Neuron (in vitro differentiated cells): ENCODE measurements around the gene BEST1.

Experiments
- H2AFZ ChIP-seq: one replicate; pipeline ENCODE4 v1.6.1; 2013; ENCODE audit warnings: low read depth, mild to moderate bottlenecking, inconsistent platforms, low read length, moderate library complexity
- H3K27me3 ChIP-seq: one replicate; pipeline ENCODE4 v1.6.1; 2013; ENCODE audit warnings: low read length; ENCODE audit not compliant: insufficient read depth
- H3K36me3 ChIP-seq: one replicate; pipeline ENCODE4 v1.6.1; 2013; ENCODE audit warnings: low read length; ENCODE audit not compliant: insufficient read depth
- H3K4me1 ChIP-seq: one replicate; pipeline ENCODE4 v1.6.1; 2013; ENCODE audit warnings: low read length; ENCODE audit not compliant: insufficient read depth
- H3K4me3 ChIP-seq: 2 replicates; pipeline ENCODE4 v1.5.1; 2013; ENCODE audit warnings: mild to moderate bottlenecking, low read length, moderate library complexity
- H3K9me3 ChIP-seq: one replicate; pipeline ENCODE4 v1.6.1; 2013; ENCODE audit warnings: low read length

Gene BEST1

DNA sequence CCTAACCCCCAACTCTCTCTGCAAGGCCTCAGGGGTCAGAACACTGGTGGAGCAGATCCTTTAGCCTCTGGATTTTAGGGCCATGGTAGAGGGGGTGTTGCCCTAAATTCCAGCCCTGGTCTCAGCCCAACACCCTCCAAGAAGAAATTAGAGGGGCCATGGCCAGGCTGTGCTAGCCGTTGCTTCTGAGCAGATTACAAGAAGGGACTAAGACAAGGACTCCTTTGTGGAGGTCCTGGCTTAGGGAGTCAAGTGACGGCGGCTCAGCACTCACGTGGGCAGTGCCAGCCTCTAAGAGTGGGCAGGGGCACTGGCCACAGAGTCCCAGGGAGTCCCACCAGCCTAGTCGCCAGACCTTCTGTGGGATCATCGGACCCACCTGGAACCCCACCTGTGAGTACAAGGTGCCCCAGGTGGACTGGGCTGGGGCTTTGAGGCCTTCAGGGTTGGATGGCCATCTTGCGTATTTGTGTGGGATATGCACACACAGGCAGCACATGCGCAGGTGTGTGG is at the start of gene BEST1:
Gene BEST1, plus strand, starts transcription at position 317 of the 513 bp plus-strand sequence. CDS start 1,456 bp downstream, outside the sequence.
- Histone ChIP-seq H3K4me3 (no peak within 1 kb of the TSS), H3K4me1 (peaks cover 7% of the 10 kb centered on the region), H3K9me3 (no peaks in the 10 kb centered on the region), H2AFZ (no peak within 1 kb of the TSS), H3K27me3 (peaks cover 8% of the 10 kb centered on the region), H3K36me3 (no peaks in the 10 kb centered on the region)

DNA sequence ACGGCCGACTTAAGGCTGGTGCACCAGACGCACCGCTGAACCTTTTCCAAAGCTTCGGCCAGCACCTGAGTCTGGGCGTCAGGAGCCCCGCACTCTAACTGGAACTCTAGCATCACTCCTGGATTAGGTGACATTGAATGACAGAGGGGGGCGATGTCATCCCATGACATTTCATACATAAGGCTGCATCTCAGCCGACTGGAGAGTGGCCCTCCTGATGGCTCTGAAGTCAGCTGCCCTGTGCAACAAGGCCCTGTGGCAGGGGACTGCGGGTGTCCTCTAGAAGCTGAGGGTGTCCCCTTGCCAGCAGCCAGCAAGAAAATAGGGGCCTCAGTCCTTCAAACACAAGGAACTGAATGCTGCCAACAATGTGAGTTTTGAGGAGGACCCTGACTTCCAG is 48.8 kb upstream of the BEST1 start:
- Histone ChIP-seq H3K4me3 (no peak overlapping the region), H2AFZ (no peak overlapping the region), H3K4me1 (peaks cover 5% of the 10 kb centered on the region), H3K9me3 (no peaks in the 10 kb centered on the region), H3K36me3 (no peaks in the 10 kb centered on the region), H3K27me3 (no peaks in the 10 kb centered on the region)

- Histone ChIP-seq H3K27me3 (no peaks in the 10 kb centered on the region), H3K36me3 (no peaks in the 10 kb centered on the region), H2AFZ (no peak overlapping the region), H3K4me3 (no peak overlapping the region), H3K4me1 (peaks cover 5% of the 10 kb centered on the region), H3K9me3 (no peaks in the 10 kb centered on the region)
These were observed 47.8 kb upstream of the BEST1 start for GRCh38 chr11:61902313-61902712.

DNA sequence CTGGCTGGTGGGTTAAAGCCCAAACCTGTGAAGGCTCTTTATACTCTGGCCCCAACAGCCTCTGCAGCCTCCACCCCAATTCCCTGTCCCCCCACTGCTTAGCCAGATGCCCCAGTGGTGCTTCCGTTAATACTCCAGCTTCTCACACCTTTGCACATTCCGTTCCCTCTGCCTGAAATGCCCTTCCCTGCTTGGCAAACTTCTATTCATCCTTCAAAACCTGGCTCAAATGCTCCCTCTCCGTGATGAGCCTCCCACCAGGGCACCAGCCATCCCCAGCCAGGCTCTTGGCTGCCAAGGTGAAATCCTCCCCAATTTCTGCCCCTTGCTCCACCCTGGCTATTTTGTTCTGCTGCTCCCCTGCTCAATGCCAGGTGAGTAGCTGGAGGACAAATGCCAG is 46.3 kb upstream of the BEST1 start:
- Histone ChIP-seq H3K27me3 (peaks cover 4% of the 10 kb centered on the region), H3K4me3 (no peak overlapping the region)

GRCh38 chr11:61904539-61905048 is 45.6 kb upstream of the BEST1 start:
- no peaks in the 10 kb centered on the region for H3K36me3 ChIP-seq
- H2AFZ ChIP-seq, result peak overlapping the region; percentile 20
- H3K4me1 ChIP-seq, result peaks cover 5% of the 10 kb centered on the region
- no peak overlapping the region for H3K4me3 ChIP-seq
- peaks cover 4% of the 10 kb centered on the region for H3K27me3 ChIP-seq
- no peaks in the 10 kb centered on the region for H3K9me3 ChIP-seq

More for the DNA sequence above, 46.3 kb upstream of the BEST1 start:
- H3K4me1 ChIP-seq, result peaks cover 5% of the 10 kb centered on the region
- H2AFZ ChIP-seq, result no peak overlapping the region
- no peaks in the 10 kb centered on the region for H3K9me3 ChIP-seq
- H3K36me3 ChIP-seq, result no peaks in the 10 kb centered on the region

- Histone ChIP-seq H3K4me3 (no peak overlapping the region), H3K27me3 (peaks cover 4% of the 10 kb centered on the region), H2AFZ (no peak overlapping the region), H3K4me1 (peaks cover 5% of the 10 kb centered on the region), H3K9me3 (no peaks in the 10 kb centered on the region), H3K36me3 (no peaks in the 10 kb centered on the region)
These were observed 45.0 kb upstream of the BEST1 start for GRCh38 chr11:61905067-61905696.

DNA sequence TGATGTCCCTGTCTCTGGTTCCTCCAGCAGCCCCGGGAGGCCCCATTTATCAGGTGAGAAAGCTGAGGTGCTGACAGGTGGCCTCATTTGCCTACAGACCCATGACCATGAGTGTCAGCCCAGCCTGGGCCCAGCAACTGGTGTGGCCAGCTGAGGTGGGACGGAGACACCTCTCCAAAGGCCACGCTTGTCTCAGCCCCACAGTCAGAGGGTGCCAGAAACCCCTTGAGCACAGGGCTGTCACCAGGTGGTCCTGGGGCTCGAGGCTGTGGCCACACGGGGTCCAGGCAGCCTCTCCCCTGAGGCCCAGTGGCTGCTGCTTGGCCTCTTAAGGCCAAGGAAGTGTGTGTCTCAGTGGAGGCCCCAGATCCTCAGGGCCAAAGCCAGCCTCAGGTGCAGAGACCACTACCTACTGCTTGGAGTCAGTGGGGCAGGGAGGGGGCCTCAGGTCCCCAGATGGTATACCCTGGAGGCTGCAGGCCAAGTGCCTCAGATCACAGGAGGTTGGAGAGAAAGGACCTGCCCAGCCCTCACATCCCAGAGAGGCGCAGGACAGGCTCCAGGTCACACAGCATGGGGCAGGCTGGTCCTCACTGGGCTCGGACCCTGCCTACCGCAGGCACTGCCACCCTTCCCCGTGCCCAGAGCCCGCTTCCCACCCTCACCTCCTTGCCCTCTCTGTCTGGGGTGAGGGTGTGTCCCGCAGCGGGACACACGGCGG is 44.2 kb upstream of the BEST1 start:
- H3K36me3 ChIP-seq, result no peaks in the 10 kb centered on the region
- H3K4me1 ChIP-seq, result peaks cover 5% of the 10 kb centered on the region
- H2AFZ ChIP-seq, result no peak overlapping the region
- H3K27me3 ChIP-seq, result peaks cover 4% of the 10 kb centered on the region
- H3K9me3 ChIP-seq, result no peaks in the 10 kb centered on the region
- H3K4me3 ChIP-seq, result no peak overlapping the region

DNA sequence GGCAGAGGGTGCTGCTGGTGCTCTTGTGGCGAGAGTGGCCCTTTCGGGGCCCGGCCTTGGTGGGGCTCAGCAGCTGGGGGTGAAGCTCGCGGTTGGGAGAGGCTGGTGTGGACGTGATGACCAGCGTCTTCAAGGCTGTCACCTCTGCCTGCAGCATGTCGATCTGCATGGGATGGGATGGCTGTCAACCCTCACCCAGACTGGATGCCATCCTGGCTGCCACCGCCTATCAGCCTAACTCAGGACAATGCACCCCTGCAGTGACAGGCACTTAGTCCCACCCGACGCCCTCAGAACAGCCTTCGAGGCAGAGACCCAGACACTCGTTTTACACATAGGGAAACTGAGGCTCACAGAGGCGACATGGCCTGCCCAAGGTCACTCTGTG is 43.6 kb upstream of the BEST1 start:
- no peaks in the 10 kb centered on the region for H3K36me3 ChIP-seq
- H3K27me3 ChIP-seq, result peaks cover 4% of the 10 kb centered on the region

DNA sequence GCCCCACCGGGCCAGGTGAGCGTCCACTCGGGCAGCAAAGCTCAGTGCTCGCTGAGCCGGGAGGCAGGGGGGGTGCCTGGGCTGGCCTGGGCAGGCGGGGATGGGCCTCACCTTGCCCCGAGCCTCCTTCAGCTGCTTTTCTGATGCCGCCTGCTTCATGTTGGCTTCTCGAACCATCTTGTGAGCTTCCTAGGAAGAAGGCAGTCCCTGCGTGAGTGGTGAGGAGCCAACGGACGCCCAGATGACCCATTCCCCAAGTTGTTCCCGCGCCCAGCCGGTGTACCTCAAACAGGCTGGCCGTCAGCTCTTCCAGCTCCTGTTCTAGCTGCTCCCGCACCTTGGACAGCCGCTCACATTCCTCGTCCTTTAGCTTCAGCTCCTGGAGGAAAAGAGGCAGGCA is 42.9 kb upstream of the BEST1 start:
- Histone ChIP-seq H3K4me1 (peaks cover 5% of the 10 kb centered on the region), H3K36me3 (no peaks in the 10 kb centered on the region), H3K4me3 (no peak overlapping the region), H3K27me3 (peaks cover 4% of the 10 kb centered on the region), H2AFZ (no peak overlapping the region), H3K9me3 (no peaks in the 10 kb centered on the region)

More for the DNA sequence above, 43.6 kb upstream of the BEST1 start:
- Histone ChIP-seq H3K4me1 (peaks cover 5% of the 10 kb centered on the region), H3K4me3 (no peak overlapping the region), H3K9me3 (no peaks in the 10 kb centered on the region), H2AFZ (no peak overlapping the region)

- no peak overlapping the region for H2AFZ ChIP-seq
- no peaks in the 10 kb centered on the region for H3K9me3 ChIP-seq
- H3K4me1 ChIP-seq, result peaks cover 5% of the 10 kb centered on the region
- H3K4me3 ChIP-seq, result no peak overlapping the region
- H3K27me3 ChIP-seq, result peaks cover 4% of the 10 kb centered on the region
- H3K36me3 ChIP-seq, result no peaks in the 10 kb centered on the region
These were observed 42.1 kb upstream of the BEST1 start for GRCh38 chr11:61907871-61908729.

DNA sequence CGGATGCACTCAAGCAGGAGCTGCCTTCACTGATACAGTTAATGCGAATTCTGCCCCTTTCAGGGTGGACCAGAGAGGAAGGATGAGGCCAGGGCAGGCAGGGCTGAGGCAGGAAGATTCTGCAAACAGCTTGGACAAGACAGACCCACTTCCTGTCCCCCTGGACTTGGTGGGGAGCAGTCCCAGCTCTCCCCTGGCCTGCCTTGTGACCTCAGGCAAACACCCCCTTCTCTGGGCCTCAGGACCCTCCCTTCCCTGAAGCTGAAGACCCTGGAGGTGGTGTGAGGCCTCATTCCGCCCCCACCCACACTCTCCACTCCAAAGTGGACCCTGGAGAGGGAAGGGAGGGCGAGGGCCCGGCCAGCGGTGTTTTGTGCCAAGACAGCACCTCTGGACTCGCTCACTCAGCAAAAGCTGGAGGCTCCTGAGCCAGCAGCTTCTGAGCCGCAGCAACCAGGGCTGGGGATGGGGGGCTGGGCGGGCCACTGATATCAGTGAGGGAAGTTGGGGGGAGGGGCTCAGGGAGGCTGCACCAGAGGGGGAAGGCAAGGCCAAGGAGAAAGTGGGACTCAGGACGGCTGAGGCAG is 41.3 kb upstream of the BEST1 start:
- H3K36me3 ChIP-seq, result no peaks in the 10 kb centered on the region
- no peak overlapping the region for H3K4me3 ChIP-seq
- no peaks in the 10 kb centered on the region for H3K9me3 ChIP-seq
- H3K4me1 ChIP-seq, result peaks cover 5% of the 10 kb centered on the region
- H2AFZ ChIP-seq, result no peak overlapping the region
- H3K27me3 ChIP-seq, result peaks cover 5% of the 10 kb centered on the region

- H3K36me3 ChIP-seq, result no peaks in the 10 kb centered on the region
- no peaks in the 10 kb centered on the region for H3K4me1 ChIP-seq
- no peak overlapping the region for H2AFZ ChIP-seq
- no peak overlapping the region for H3K4me3 ChIP-seq
- no peaks in the 10 kb centered on the region for H3K9me3 ChIP-seq
- H3K27me3 ChIP-seq, result peaks cover 14% of the 10 kb centered on the region
These were observed 39.7 kb upstream of the BEST1 start for GRCh38 chr11:61910187-61911127.
